ENCODE data around the gene ENHO.

Gene ENHO

GRCh38 chr9:34555936-34556525 is 33.2 kb upstream of the ENHO start:
- DNase-seq (ENCODE audit: low read depth in 3 of 3, low spot score in 1 of 3) = no peak

- no peak for DNase-seq (ENCODE audit: low read depth in 3 of 3, low spot score in 1 of 3)
These were observed 32.7 kb upstream of the ENHO start for GRCh38 chr9:34555500-34555899.

GRCh38 chr9:34555002-34555348 is 32.2 kb upstream of the ENHO start:
- no peak for DNase-seq (ENCODE audit: low read depth in 3 of 3, low spot score in 1 of 3)

GRCh38 chr9:34554211-34555001 is 31.6 kb upstream of the ENHO start:
- DNase-seq (ENCODE audit: low read depth in 3 of 3, low spot score in 1 of 3) = no peak

- no peak for DNase-seq (ENCODE audit: low read depth in 3 of 3, low spot score in 1 of 3)
These were observed 30.8 kb upstream of the ENHO start for GRCh38 chr9:34553511-34554021.

GRCh38 chr9:34552986-34553385 is 30.2 kb upstream of the ENHO start:
- DNase-seq (ENCODE audit: low read depth in 3 of 3, low spot score in 1 of 3) = no peak

- DNase-seq (ENCODE audit: low read depth in 3 of 3, low spot score in 1 of 3) = no peak
These were observed 29.8 kb upstream of the ENHO start for GRCh38 chr9:34552606-34552981.

GRCh38 chr9:34551751-34552605 is 29.2 kb upstream of the ENHO start:
- no peak for DNase-seq (ENCODE audit: low read depth in 3 of 3, low spot score in 1 of 3)

- no peak for DNase-seq (ENCODE audit: low read depth in 3 of 3, low spot score in 1 of 3)
These were observed 28.0 kb upstream of the ENHO start for GRCh38 chr9:34550681-34551270.

- DNase-seq (ENCODE audit: low read depth in 3 of 3, low spot score in 1 of 3) = no peak
These were observed 27.4 kb upstream of the ENHO start for GRCh38 chr9:34550016-34550680.

GRCh38 chr9:34549407-34549732 is 26.6 kb upstream of the ENHO start:
- DNase-seq (ENCODE audit: low read depth in 3 of 3, low spot score in 1 of 3) = no peak

- peak in 1 of 3 donors; percentile 25 for DNase-seq (ENCODE audit: low read depth in 3 of 3, low spot score in 1 of 3)
These were observed 25.3 kb upstream of the ENHO start for GRCh38 chr9:34547960-34548611.

- peak in 2 of 3 donors; percentile 5 to 29 for DNase-seq (ENCODE audit: low read depth in 3 of 3, low spot score in 1 of 3)
These were observed 24.3 kb upstream of the ENHO start for GRCh38 chr9:34546834-34547827.

GRCh38 chr9:34546102-34546833 is 23.5 kb upstream of the ENHO start:
- DNase-seq (ENCODE audit: low read depth in 3 of 3, low spot score in 1 of 3) = no peak

- no peak for DNase-seq (ENCODE audit: low read depth in 3 of 3, low spot score in 1 of 3)
These were observed 22.7 kb upstream of the ENHO start for GRCh38 chr9:34545497-34545896.

- DNase-seq (ENCODE audit: low read depth in 3 of 3, low spot score in 1 of 3) = no peak
These were observed 21.2 kb upstream of the ENHO start for GRCh38 chr9:34544035-34544434.

GRCh38 chr9:34541540-34541939 is 18.8 kb upstream of the ENHO start:
- no peak for DNase-seq (ENCODE audit: low read depth in 3 of 3, low spot score in 1 of 3)

- DNase-seq (ENCODE audit: low read depth in 3 of 3, low spot score in 1 of 3) = no peak
These were observed 18.0 kb upstream of the ENHO start for GRCh38 chr9:34540827-34541226.

- DNase-seq (ENCODE audit: low read depth in 3 of 3, low spot score in 1 of 3) = no peak
These were observed 13.9 kb upstream of the ENHO start for GRCh38 chr9:34536685-34537084.

Data from stimulated activated CD4-positive, alpha-beta T cell treated with anti-CD3 and anti-CD28 coated beads, TNF-alpha, amount 100 ng/mL, for 1 hour (primary cell).